Measurements from ENCODE around the gene PLA2G5.
"Not testable (repeated sequence)": the region's sequence is repeated elsewhere in the genome, so short reads cannot be mapped to it uniquely, and the experiment has no call there.

PLA2G5 gene

DNA sequence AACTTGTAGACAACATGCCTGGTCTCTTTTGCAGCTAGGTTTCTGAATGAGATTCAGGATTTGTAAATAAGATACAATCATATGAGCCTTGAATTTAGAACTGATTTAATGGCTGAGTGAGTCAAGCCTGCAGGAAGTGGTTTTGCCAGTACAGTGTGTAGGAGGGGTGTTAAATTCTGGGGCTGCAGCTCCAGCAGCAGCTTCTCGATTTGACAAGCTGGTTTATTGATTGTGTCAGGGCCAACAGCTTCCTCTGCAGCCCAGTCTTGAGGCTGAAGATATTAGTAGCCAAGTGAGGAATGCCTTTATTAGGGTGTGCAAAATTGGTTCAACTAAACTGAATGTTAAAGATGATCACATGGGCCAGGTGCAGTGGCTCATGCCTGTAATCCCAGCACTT, 11.5 kb upstream of the PLA2G5 start:
- Histone ChIP-seq H3K4me2 (ENCODE audit: insufficient read depth, low read length) (no peak overlapping the region), H3K27ac (ENCODE audit: low read length) (no peak overlapping the region), H4K20me1 (ENCODE audit: insufficient read depth, low read length) (no peaks in the 10 kb centered on the region), H3K36me3 (ENCODE audit: insufficient read depth, low read length) (no peaks in the 10 kb centered on the region), H3K79me2 (ENCODE audit: insufficient read depth, low read length) (no peaks in the 10 kb centered on the region), H3K27me3 (ENCODE audit: insufficient read depth, low read length, poor library complexity) (no peaks in the 10 kb centered on the region), H3K9ac (ENCODE audit: low read depth, low read length) (no peak overlapping the region), H3K9me3 (ENCODE audit: insufficient read depth, low read length, severe bottlenecking) (no peaks in the 10 kb centered on the region), H3K4me3 (ENCODE audit: low read depth in 1 of 2, low read length in 2 of 2) (no peak overlapping the region), H2AFZ (ENCODE audit: low read depth, low read length) (no peak overlapping the region), H3K4me1 (ENCODE audit: insufficient read depth, low read length) (no peaks in the 10 kb centered on the region)
- TF ChIP-seq, protein P1, sequence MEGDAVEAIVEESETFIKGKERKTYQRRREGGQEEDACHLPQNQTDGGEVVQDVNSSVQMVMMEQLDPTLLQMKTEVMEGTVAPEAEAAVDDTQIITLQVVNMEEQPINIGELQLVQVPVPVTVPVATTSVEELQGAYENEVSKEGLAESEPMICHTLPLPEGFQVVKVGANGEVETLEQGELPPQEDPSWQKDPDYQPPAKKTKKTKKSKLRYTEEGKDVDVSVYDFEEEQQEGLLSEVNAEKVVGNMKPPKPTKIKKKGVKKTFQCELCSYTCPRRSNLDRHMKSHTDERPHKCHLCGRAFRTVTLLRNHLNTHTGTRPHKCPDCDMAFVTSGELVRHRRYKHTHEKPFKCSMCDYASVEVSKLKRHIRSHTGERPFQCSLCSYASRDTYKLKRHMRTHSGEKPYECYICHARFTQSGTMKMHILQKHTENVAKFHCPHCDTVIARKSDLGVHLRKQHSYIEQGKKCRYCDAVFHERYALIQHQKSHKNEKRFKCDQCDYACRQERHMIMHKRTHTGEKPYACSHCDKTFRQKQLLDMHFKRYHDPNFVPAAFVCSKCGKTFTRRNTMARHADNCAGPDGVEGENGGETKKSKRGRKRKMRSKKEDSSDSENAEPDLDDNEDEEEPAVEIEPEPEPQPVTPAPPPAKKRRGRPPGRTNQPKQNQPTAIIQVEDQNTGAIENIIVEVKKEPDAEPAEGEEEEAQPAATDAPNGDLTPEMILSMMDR (IDR thresholded peaks at IDR 0.05; ENCODE audit: borderline replicate concordance, extremely low read depth, low read length, poor library complexity, severe bottlenecking) = no peak
- TF ChIP-seq EZH2 (IDR thresholded peaks at IDR 0.05; ENCODE audit: borderline replicate concordance, low read depth, low read length, severe bottlenecking) = no peak
- DNase-seq (no peak), ATAC-seq (ENCODE audit: insufficient read depth, low read depth) (peak; percentile 48; the same call in 2 of the 3 replicates)

DNA sequence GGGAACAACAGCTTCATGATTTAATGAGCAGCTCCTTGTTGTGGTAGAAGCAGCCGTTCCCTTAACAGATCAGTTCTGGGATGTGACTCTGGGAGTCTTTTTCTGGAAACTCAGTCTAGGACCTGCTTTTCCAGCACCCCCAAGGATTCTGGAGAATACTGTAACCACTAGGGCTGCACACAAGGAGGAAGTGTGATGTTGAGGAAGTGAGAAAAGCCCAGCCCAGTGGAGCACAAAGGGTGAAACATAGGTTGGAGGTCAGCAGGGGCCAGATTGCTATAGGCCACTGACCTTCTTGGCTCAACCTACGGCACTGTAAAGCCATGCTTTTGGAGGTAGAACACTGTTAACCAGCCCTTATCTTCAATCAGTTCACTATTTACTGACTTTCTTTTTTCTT, 10.1 kb upstream of the PLA2G5 start:
- no peak for ATAC-seq (ENCODE audit: insufficient read depth, low read depth)
- H3K9me3 ChIP-seq (ENCODE audit: insufficient read depth, low read length, severe bottlenecking) = no peaks in the 10 kb centered on the region
- DNase-seq = no peak
- H3K79me2 ChIP-seq (ENCODE audit: insufficient read depth, low read length) = no peaks in the 10 kb centered on the region
- H3K4me3 ChIP-seq (ENCODE audit: low read depth in 1 of 2, low read length in 2 of 2) = no peak overlapping the region
- no peak overlapping the region for H3K4me2 ChIP-seq (ENCODE audit: insufficient read depth, low read length)
- H4K20me1 ChIP-seq (ENCODE audit: insufficient read depth, low read length) = no peaks in the 10 kb centered on the region
- H3K36me3 ChIP-seq (ENCODE audit: insufficient read depth, low read length) = no peaks in the 10 kb centered on the region
- no peak overlapping the region for H3K27ac ChIP-seq (ENCODE audit: low read length)
- H2AFZ ChIP-seq (ENCODE audit: low read depth, low read length) = no peak overlapping the region
- TF ChIP-seq, protein P1 (IDR thresholded peaks at IDR 0.05; ENCODE audit: borderline replicate concordance, extremely low read depth, low read length, poor library complexity, severe bottlenecking) = no peak
- TF ChIP-seq EZH2 (IDR thresholded peaks at IDR 0.05; ENCODE audit: borderline replicate concordance, low read depth, low read length, severe bottlenecking) = no peak
- H3K27me3 ChIP-seq (ENCODE audit: insufficient read depth, low read length, poor library complexity) = no peaks in the 10 kb centered on the region
- no peak overlapping the region for H3K9ac ChIP-seq (ENCODE audit: low read depth, low read length)
- no peaks in the 10 kb centered on the region for H3K4me1 ChIP-seq (ENCODE audit: insufficient read depth, low read length)

DNA sequence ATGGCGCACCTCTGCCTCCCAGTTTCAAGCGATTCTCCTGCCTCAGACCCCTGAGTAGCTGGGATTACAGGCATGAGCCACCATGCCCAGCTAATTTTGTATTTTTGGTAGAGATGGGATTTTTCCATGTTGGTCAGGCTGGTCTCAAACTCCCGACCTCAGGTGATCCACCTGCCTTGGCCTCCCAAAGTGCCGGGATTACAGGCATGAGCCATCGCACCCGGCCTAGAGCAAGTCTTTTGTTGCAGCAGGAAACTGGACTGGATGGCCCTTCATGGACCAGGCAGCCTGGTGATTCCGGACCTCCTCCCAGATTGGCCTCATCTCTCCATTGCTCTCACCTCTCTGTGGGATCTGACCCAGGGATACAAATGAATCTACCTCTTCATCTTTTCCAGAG, 9.2 kb upstream of the PLA2G5 start:
- H3K36me3 ChIP-seq (ENCODE audit: insufficient read depth, low read length); H3K27me3 ChIP-seq (ENCODE audit: insufficient read depth, low read length, poor library complexity); H3K4me1 ChIP-seq (ENCODE audit: insufficient read depth, low read length); H2AFZ ChIP-seq (ENCODE audit: low read depth, low read length); H3K4me3 ChIP-seq (ENCODE audit: low read depth in 1 of 2, low read length in 2 of 2); H3K4me2 ChIP-seq (ENCODE audit: insufficient read depth, low read length); ATAC-seq (ENCODE audit: insufficient read depth, low read depth); H3K27ac ChIP-seq (ENCODE audit: low read length); H3K9ac ChIP-seq (ENCODE audit: low read depth, low read length); H4K20me1 ChIP-seq (ENCODE audit: insufficient read depth, low read length); H3K9me3 ChIP-seq (ENCODE audit: insufficient read depth, low read length, severe bottlenecking); H3K79me2 ChIP-seq (ENCODE audit: insufficient read depth, low read length); DNase-seq: not testable (repeated sequence)

DNA sequence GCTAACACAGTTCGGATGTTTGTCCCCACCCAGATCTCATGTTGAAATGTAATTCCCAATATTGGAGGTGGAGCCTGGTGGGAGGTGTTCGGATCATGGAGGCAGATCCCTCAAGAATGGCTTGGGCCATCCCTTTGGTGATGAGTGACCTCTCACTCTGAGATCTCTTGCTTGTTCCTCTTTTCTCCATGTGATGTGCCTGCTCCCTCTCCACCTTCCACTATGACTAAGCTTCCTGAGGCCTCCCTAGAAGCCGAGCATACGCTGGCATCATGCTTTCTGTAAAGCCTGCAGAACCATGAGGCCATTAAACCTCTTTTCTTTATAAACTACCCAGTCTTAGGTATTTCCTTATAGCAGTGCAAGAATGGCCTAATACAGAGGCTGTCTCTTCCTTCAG, 8.1 kb upstream of the PLA2G5 start:
- H3K36me3 ChIP-seq (ENCODE audit: insufficient read depth, low read length) = no peaks in the 10 kb centered on the region
- H3K79me2 ChIP-seq (ENCODE audit: insufficient read depth, low read length) = no peaks in the 10 kb centered on the region
- H3K4me3 ChIP-seq (ENCODE audit: low read depth in 1 of 2, low read length in 2 of 2) = no peak overlapping the region
- H3K9me3 ChIP-seq (ENCODE audit: insufficient read depth, low read length, severe bottlenecking) = no peaks in the 10 kb centered on the region
- no peak overlapping the region for H3K27ac ChIP-seq (ENCODE audit: low read length)
- TF ChIP-seq EZH2 (IDR thresholded peaks at IDR 0.05; ENCODE audit: borderline replicate concordance, low read depth, low read length, severe bottlenecking) = no peak
- TF ChIP-seq, protein P1 (IDR thresholded peaks at IDR 0.05; ENCODE audit: borderline replicate concordance, extremely low read depth, low read length, poor library complexity, severe bottlenecking) = no peak
- no peak overlapping the region for H3K4me2 ChIP-seq (ENCODE audit: insufficient read depth, low read length)
- ATAC-seq (ENCODE audit: insufficient read depth, low read depth) (no peak), DNase-seq (no peak)
- H3K9ac ChIP-seq (ENCODE audit: low read depth, low read length) = no peak overlapping the region
- no peak overlapping the region for H2AFZ ChIP-seq (ENCODE audit: low read depth, low read length)
- H4K20me1 ChIP-seq (ENCODE audit: insufficient read depth, low read length) = no peaks in the 10 kb centered on the region
- no peaks in the 10 kb centered on the region for H3K4me1 ChIP-seq (ENCODE audit: insufficient read depth, low read length)
- peaks cover 3% of the 10 kb centered on the region for H3K27me3 ChIP-seq (ENCODE audit: insufficient read depth, low read length, poor library complexity)

All from DND-41 (cell line).